22Rv1 (cell line): ENCODE data around the gene STAM2.
"Not testable (repeated sequence)": the region's sequence is repeated elsewhere in the genome, so short reads cannot be mapped to it uniquely, and the experiment has no call there.

Experiments
- H3K27ac ChIP-seq: fragments of 450-650 bp; 2 replicates; pipeline ENCODE4 v1.5.1; 2017
- ZFX ChIP-seq: fragments of 450-650 bp; IDR thresholded peaks from 2 replicates; pipeline ENCODE4 v1.6.1; 2017; ENCODE audit warnings: antibody characterized with exemption, borderline replicate concordance
- TF ChIP-seq, protein P1 (sequence below): fragments of 450-650 bp; IDR thresholded peaks from 2 replicates; pipeline ENCODE4 v1.5.1; 2017; ENCODE audit warnings: mild to moderate bottlenecking

The STAM2 gene

DNA sequence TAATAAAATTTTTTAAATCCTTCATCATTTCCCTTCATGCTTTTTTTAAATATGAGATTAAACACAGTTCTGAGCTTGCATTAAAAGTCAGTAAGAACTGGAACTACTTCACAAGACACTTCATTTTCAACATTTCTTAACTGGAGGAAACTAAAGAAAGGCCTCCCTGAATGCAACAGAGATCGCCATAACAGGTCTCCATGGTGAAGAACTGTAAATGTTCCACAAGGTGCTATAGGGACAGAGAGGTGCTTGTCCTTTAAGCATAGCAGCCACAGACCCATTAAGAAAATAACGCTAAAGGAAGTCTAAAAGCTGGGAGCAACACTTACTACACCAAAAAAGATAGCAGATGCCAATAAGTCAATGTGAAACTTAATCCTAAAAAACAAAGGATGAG, 8.5 kb downstream of the STAM2 start:
- no peak for TF ChIP-seq ZFX
- TF ChIP-seq, protein P1, sequence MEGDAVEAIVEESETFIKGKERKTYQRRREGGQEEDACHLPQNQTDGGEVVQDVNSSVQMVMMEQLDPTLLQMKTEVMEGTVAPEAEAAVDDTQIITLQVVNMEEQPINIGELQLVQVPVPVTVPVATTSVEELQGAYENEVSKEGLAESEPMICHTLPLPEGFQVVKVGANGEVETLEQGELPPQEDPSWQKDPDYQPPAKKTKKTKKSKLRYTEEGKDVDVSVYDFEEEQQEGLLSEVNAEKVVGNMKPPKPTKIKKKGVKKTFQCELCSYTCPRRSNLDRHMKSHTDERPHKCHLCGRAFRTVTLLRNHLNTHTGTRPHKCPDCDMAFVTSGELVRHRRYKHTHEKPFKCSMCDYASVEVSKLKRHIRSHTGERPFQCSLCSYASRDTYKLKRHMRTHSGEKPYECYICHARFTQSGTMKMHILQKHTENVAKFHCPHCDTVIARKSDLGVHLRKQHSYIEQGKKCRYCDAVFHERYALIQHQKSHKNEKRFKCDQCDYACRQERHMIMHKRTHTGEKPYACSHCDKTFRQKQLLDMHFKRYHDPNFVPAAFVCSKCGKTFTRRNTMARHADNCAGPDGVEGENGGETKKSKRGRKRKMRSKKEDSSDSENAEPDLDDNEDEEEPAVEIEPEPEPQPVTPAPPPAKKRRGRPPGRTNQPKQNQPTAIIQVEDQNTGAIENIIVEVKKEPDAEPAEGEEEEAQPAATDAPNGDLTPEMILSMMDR = no peak
- no peak overlapping the region for H3K27ac ChIP-seq

DNA sequence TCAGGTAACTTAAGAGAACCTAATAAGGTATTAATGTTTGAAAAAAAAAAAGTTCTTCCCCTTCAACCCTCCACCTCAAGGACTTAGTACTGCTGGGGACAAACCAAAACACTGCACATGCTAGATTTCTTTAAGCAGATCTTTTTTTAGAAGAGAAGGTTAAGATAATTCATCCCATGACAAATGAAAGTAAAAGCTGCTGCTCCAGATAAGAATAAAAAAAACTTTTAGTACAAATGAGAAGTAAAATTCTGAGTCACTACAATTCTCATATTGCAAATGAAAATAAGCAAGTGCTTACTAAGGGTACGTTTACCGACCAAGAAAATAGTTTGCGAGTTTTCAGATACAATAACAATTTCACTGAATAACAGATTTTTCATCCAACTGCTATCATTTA, 8.9 kb downstream of the STAM2 start:
- TF ChIP-seq, protein P1 = no peak
- no peak for TF ChIP-seq ZFX
- no peak overlapping the region for H3K27ac ChIP-seq

DNA sequence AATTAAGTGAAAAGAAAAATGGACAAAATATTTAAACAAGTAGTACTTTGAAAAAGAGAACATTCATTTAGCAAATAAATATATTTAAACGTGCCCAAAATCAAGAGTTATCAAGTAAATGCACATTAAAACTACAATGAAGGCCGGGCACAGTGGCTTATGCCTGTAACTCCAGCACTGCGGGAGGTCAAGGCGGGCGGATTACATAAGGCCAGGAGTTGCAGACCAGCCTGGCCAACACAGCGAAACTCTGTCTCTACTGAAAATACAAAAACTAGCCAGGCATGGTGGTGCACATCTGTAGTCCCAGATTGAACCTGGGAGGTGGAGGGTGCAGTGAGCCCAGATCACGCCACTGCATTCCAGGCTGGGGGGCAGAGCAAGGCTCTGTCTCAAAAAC, 9.8 kb downstream of the STAM2 start:
- no peak overlapping the region for H3K27ac ChIP-seq
- TF ChIP-seq ZFX = no peak
- TF ChIP-seq, protein P1 = no peak

DNA sequence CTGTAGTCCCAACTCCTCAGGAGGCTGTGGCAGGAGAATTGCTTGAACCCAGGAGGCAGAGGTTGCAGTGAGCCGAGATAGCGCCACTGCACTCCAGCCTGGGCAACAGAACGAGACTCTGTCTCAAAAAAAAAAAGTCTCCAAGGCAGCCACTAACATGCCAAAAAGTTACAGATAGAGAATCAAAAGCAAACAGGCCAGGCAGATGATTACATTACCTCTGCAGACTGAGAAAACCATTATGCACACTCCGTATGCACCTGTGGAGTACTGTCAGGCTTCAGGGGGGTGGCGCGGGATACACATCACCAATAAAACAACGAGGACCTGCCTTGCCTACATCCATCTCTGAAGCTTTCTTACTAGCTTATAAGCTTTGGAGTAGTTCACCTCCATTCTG, 10.3 kb downstream of the STAM2 start:
- no peak for TF ChIP-seq ZFX
- TF ChIP-seq, protein P1 = no peak
- H3K27ac ChIP-seq = no peak overlapping the region

DNA sequence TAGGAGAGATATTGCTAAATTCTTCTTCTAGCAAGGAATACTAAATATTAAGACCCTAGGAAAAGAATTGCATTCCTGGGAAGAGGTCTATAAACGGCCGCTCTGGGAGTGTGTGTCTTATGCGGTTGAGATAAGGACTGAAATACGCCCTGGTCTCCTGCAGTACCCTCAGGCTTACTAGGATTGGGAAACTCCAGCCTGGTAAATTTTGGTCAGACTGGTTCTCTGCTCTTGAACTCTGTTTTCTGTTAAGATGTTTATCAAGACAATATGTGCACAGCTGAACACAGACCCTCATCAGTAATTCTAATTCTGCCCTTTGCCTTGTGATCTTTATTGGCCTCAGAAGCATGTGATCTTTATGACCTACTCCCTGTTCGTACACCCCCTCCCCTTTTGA, 11.9 kb downstream of the STAM2 start:
- H3K27ac ChIP-seq = not testable (repeated sequence)

DNA sequence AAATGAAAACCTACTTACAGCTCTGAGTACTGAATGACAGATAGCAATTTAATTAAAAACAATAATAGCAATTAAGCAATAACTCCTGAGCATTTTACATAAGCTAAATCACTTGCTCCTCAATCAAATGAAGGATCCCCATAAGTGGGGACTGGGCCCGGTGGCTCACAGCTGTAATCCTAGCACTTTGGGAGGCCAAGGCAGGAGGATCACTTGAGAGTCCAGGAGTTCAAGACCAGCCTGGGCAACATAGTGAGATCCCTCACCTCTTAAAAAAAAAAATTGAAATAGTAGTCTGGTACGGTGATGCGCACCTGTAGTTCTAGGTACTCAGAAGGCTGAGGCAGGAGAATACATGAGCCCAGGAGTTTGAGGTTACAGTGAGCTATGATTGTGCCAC, 13.4 kb downstream of the STAM2 start:
- no peak overlapping the region for H3K27ac ChIP-seq
- TF ChIP-seq, protein P1 = no peak
- TF ChIP-seq ZFX = no peak

DNA sequence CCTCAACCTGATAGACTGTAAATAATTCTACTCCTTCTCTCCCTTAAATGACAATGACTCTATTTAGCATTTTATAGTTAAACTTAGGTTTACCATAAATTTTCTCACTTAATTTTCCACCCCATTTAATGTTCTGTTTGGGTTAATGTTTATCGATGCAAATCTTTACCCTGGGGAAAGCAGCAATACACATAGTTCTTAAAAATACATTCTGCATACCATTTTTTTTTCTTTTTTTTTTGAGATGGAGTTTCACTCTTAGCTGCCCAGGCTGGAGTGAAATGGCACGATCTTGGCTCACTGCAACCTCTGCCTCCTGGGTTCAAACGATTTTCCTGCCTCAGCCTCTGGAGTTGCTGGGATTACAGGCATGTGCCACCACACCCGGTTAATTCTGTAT, 14.0 kb downstream of the STAM2 start:
- no peak for TF ChIP-seq ZFX
- TF ChIP-seq, protein P1 = no peak
- no peak overlapping the region for H3K27ac ChIP-seq

DNA sequence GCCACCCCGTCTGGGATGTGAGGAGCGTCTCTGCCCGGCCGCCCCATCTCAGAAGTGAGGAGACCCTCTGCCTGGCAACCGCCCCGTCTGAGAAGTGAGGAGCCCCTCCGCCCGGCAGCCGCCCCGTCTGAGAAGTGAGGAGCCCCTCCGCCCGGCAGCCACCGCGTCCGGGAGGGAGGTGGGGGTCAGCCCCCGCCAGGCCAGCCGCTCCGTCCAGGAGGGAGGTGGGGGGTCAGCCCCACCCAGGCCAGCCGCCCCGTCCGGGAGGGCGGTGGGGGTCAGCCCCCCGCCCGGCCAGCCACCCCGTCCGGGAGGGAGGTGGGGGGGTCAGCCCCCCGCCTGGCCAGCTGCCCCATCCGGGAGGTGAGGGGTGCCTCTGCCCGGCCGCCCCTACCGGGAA, 15.2 kb downstream of the STAM2 start:
- not testable (repeated sequence) for H3K27ac ChIP-seq

DNA sequence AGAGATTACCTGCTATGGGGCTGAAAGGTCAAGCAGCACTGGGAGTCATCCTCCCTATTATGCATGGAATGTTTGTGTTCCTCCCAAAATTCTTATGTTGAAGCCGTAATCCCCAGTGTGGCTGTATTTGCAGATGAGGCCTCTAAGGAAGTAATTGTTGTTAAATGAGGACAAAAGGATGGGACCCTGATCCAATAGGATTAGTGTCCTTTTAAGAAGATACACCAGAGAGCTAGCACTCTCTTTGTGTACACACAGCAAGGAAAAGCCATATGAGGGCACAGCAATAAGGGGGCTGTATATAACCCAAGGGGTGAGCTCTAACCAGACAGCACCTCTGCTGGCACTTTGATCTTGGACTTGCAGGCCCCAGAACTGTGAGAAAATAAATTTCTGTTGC, 18.3 kb downstream of the STAM2 start:
- TF ChIP-seq, protein P1 = no peak
- no peak for TF ChIP-seq ZFX

More for the DNA sequence above, 18.3 kb downstream of the STAM2 start:
- H3K27ac ChIP-seq = no peak overlapping the region
